ENCODE results near the gene TARDBP. TPM values are rescaled to one million over a fixed set of nuclear protein-coding genes. Genes with fewer than 3 reads are reported as not detected.

Gene TARDBP
- total and polyA plus RNA-seq, 9 donors = 106 to 175 (median 143) TPM

DNA sequence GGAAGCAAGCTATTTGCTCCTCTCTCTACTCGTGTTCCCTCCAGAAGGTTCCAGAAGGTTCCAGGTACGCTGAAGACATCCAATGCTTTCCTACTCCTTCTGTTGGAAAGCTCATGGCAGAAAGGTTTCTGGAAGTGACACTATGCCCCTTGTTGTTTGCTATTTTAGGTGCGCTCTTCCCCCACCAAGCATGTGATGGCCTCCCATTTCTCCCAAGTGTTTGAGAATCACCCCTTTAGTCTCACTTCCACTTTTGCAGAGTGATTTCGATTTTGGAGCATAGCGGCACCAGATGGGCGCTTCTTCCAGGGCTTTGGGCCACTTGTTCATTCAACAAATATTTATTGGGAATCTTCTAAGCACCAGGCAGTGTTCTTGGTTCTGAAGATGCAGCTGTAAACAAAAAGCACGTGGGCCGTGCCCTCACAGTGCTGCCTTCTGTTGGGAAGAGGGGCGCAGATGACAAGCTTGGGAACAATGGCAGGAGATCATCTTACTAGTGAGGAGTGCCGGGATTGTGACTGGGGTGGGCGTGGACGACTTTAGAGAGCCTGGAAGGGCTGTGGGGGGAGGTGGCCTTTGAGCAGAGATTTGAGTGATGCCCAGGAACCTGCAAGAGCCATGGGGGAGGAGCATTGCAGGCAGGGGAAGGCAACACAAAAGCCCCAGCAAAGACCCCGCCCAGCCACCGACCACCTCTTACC lies 43.0 kb upstream of the TARDBP start:
- Histone ChIP-seq H3K4me3 (no peak overlapping the region), H3K27ac (no peak overlapping the region), H3K4me1 (ENCODE audit: insufficient read depth) (peaks cover 1% of the 10 kb centered on the region), H3K36me3 (no peaks in the 10 kb centered on the region), H3K27me3 (no peaks in the 10 kb centered on the region), H3K9me3 (no peaks in the 10 kb centered on the region)
- no peak for TF ChIP-seq EP300 (IDR thresholded peaks at IDR 0.05)
- TF ChIP-seq, protein P1, sequence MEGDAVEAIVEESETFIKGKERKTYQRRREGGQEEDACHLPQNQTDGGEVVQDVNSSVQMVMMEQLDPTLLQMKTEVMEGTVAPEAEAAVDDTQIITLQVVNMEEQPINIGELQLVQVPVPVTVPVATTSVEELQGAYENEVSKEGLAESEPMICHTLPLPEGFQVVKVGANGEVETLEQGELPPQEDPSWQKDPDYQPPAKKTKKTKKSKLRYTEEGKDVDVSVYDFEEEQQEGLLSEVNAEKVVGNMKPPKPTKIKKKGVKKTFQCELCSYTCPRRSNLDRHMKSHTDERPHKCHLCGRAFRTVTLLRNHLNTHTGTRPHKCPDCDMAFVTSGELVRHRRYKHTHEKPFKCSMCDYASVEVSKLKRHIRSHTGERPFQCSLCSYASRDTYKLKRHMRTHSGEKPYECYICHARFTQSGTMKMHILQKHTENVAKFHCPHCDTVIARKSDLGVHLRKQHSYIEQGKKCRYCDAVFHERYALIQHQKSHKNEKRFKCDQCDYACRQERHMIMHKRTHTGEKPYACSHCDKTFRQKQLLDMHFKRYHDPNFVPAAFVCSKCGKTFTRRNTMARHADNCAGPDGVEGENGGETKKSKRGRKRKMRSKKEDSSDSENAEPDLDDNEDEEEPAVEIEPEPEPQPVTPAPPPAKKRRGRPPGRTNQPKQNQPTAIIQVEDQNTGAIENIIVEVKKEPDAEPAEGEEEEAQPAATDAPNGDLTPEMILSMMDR (IDR thresholded peaks at IDR 0.05) = no peak
- TF ChIP-seq POLR2A (IDR thresholded peaks at IDR 0.05) = no peak
- DNase-seq = no peak
- intact Hi-C loops (cut with DNase I) = no loop called here
- WGBS, 3 donors = 81 to 86% (median 85%) methylated on average over 14 of the region's 14 CpGs

DNA sequence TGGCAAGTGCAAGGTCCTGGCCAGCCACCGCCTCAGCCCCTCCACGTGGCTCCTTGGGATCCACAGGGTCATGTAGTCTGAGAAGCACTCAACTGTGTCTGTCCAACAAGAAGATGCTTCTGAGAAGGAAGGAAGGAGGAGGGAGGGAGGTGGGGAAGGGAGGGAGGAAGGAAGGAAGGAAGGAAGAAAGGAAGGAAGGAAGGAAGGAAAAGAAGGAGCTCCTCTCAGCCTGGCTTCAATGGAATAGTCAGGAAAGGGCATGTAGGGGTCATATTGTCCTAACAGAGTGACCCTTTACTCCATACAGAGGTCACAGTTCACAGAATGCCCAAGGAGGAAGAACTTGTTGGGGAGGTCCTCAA lies 42.5 kb upstream of the TARDBP start:
- Histone ChIP-seq H3K27me3 (no peaks in the 10 kb centered on the region), H3K4me1 (ENCODE audit: insufficient read depth) (peaks cover 1% of the 10 kb centered on the region), H3K4me3 (no peak overlapping the region), H3K36me3 (no peaks in the 10 kb centered on the region), H3K27ac (no peak overlapping the region), H3K9me3 (no peaks in the 10 kb centered on the region)
- no peak for DNase-seq
- TF ChIP-seq EP300 (IDR thresholded peaks at IDR 0.05) (no peak), POLR2A (IDR thresholded peaks at IDR 0.05) (no peak)
- TF ChIP-seq, protein P1 (IDR thresholded peaks at IDR 0.05) = no peak
- 68 to 75% (median 71%) methylated on average over 2 of the region's 2 CpGs for WGBS, 3 donors
- intact Hi-C loops (cut with DNase I) = no loop called here

DNA sequence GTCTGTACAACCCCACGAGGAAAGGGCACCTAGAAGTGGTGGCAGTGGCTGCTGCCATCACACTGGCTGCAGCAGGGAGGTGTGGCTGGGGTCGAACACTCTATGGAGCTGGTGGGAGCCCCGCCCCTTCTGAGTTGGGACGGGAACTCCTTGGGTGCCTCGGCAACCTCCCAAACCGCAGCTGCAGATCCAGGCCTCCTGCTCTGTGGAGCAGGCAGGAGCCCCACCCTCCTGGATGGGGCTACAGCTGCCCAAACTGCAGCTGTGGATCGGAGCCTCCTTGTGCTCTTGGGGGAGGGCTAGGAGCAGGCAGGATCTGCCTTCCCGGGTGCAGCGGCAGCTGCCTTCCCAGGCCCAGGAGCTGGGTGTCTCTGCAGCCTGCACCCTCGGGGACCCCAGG lies 38.9 kb upstream of the TARDBP start:
- 16 to 40% (median 18%) methylated on average over 8 to 10 of the region's 10 CpGs for WGBS, 3 donors
- peak in 3 of 5 donors; percentile 35 to 71 (median 50) for DNase-seq
- no peak overlapping the region for H3K27ac ChIP-seq
- H3K9me3 ChIP-seq = no peaks in the 10 kb centered on the region
- H3K27me3 ChIP-seq = no peaks in the 10 kb centered on the region
- H3K4me1 ChIP-seq (ENCODE audit: insufficient read depth) = no peaks in the 10 kb centered on the region
- intact Hi-C loops (cut with DNase I) = no loop called here
- TF ChIP-seq EP300 (IDR thresholded peaks at IDR 0.05) (no peak), POLR2A (IDR thresholded peaks at IDR 0.05) (no peak)
- TF ChIP-seq, protein P1 (IDR thresholded peaks at IDR 0.05) = no peak
- no peaks in the 10 kb centered on the region for H3K36me3 ChIP-seq
- no peak overlapping the region for H3K4me3 ChIP-seq

DNA sequence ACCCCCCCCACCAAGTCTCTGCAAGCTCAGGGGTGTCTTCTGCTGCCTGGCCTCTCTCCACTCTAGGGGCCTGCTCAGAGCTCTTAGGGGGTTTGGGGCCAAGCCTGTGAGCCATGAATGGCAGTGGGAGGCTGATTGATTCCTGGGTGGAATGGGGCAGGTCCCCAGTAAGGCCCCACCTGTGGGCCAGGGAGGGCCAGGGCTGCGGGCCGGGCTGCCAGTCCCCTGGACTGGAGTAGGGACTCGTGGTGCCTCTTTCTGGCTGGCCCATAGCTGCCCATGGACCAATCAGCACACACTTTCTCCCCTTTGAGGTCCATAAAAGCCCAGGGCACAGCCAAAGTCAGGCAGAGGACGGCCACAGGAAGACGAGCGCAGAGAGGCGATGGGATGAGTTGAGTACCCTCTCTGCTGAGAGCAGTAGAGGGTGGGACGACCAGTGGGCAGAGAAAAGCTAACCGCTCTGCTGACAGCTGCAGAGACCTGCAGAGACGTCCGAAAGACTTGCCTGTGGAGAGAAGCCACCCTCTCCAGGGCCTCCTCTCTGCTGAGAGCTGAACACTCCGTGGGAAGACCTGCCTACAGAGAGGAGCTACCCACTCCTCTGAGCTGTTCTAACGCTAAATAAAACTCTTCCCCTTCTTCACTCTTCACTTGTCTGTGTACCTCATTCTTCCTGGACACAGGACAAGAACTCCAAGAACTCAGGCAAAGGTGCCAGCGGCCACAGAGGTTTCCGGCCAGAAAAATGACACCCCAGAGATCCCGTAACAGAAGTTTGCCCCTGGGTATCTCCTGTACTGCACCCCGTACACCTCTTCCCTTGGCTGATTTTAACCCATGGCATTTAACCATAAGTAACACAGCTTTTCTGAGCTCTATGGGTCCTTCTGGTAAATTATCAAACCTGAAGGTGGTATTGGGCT lies 38.2 kb upstream of the TARDBP start:
- Histone ChIP-seq H3K4me1 (ENCODE audit: insufficient read depth) (no peaks in the 10 kb centered on the region), H3K27me3 (no peaks in the 10 kb centered on the region), H3K9me3 (no peaks in the 10 kb centered on the region), H3K36me3 (no peaks in the 10 kb centered on the region), H3K27ac (no peak overlapping the region), H3K4me3 (no peak overlapping the region)
- DNase-seq = no peak
- intact Hi-C loops (cut with DNase I) = no loop called here
- TF ChIP-seq POLR2A (IDR thresholded peaks at IDR 0.05) = no peak
- TF ChIP-seq, protein P1 (IDR thresholded peaks at IDR 0.05) = no peak
- no peak for TF ChIP-seq EP300 (IDR thresholded peaks at IDR 0.05)
- whole genome bisulfite sequencing, 3 donors = 84 to 86% (median 86%) methylated on average over 17 of the region's 17 CpGs
